ENCODE data around the gene PHC2.

Gene PHC2

DNA sequence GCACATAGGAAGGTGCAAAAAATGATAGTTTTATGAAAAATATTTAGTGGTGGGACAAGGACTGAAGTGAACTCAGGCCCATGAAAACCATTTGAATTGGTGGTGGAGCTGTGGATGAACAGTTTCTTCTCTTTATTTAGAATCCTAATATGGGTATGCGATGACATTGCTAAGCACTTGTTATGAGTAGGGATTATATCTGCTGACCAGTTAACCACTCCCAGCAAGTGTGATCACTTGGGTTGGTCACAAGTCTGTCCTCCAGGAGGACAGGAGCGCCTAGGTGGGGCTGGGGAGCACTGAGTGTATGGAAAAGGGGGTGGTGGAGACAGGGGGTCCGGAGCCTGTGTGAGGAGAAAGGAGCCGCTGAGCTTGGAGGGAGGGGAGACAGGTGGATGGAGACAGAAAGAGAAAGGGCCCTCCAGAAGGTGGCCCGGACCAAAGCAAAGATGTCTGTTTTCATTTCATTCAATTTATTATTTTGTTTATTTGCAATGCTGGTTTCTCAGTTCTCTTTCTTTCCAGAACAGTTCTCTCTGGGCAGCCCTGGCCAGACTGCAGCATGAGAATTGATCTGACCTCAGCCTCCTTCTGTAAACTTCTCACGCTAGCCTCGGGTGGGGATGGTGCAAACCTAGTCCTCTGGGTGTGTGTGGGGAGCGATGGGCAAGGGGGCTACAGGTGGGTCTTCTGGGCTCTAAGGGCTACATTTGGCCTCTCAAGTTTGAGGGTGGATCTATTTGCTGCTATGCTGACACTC is 31.7 kb upstream of the PHC2 start:
- H3K79me2 ChIP-seq (ENCODE audit: insufficient read depth, low read length): no peaks in the 10 kb centered on the region
- H3K36me3 ChIP-seq (ENCODE audit: insufficient read depth, low read length): no peaks in the 10 kb centered on the region
- no peaks in the 10 kb centered on the region for H4K20me1 ChIP-seq (ENCODE audit: insufficient read depth, low read length, poor library complexity, severe bottlenecking)
- no peak for TF ChIP-seq EZH2phosphoT487 (IDR thresholded peaks at IDR 0.05; ENCODE audit: borderline replicate concordance)
- TF ChIP-seq, protein P1, sequence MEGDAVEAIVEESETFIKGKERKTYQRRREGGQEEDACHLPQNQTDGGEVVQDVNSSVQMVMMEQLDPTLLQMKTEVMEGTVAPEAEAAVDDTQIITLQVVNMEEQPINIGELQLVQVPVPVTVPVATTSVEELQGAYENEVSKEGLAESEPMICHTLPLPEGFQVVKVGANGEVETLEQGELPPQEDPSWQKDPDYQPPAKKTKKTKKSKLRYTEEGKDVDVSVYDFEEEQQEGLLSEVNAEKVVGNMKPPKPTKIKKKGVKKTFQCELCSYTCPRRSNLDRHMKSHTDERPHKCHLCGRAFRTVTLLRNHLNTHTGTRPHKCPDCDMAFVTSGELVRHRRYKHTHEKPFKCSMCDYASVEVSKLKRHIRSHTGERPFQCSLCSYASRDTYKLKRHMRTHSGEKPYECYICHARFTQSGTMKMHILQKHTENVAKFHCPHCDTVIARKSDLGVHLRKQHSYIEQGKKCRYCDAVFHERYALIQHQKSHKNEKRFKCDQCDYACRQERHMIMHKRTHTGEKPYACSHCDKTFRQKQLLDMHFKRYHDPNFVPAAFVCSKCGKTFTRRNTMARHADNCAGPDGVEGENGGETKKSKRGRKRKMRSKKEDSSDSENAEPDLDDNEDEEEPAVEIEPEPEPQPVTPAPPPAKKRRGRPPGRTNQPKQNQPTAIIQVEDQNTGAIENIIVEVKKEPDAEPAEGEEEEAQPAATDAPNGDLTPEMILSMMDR (conservative IDR thresholded peaks at IDR 0.05; ENCODE audit: low read length): no peak
- no peak overlapping the region for H3K9ac ChIP-seq (ENCODE audit: low read depth, low read length, poor library complexity, severe bottlenecking)
- no peak overlapping the region for H3K4me2 ChIP-seq (ENCODE audit: low read depth, low read length, poor library complexity, severe bottlenecking)
- no peaks in the 10 kb centered on the region for H3F3A ChIP-seq (ENCODE audit: low read depth)
- no peaks in the 10 kb centered on the region for H3K4me1 ChIP-seq (ENCODE audit: insufficient read depth, low read length, poor library complexity, severe bottlenecking)
- no peaks in the 10 kb centered on the region for H3K9me2 ChIP-seq (replicated peaks; ENCODE audit: low read depth, low read length)
- H3K9me3 ChIP-seq (ENCODE audit: insufficient read depth, low read depth, low read length): no peaks in the 10 kb centered on the region
- H3K27me3 ChIP-seq (ENCODE audit: insufficient read depth, low read length, poor library complexity, severe bottlenecking): no peaks in the 10 kb centered on the region
- no peak overlapping the region for H3K4me3 ChIP-seq (ENCODE audit: low read length, poor library complexity, severe bottlenecking)
- no peak overlapping the region for H2AFZ ChIP-seq (ENCODE audit: low read length)

DNA sequence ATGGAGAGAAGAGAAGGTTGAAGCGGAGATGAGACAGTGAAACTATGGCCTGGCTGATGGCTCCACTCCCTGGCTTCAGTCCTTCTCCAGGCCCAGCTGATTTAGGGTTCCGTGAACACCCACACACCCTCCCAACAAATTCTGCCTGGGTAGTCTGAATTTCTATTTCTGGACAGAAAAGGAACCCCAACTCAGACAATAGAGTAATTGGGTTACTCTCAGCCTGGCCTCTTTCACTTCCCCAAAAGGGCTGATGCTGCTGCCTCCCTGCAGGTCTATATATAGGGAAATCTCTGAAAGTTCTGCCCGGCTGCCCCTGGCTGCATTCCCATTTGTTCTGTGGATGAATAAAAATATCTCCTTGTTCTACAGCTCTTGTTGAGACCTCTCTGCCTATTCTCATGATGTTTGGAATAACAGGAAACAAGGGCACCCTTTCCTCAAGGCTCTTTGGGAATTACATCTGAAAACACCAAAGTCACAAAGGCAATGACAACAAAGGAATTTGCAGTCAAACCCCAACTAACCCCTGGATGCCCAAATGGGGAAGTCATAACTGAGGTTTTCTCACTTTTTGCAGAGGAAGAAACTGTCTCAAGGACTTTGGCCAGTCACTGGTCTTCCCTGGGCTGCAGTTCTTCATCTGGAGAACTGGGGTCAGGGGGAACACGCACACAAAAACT is 30.2 kb upstream of the PHC2 start:
- H4K20me1 ChIP-seq (ENCODE audit: insufficient read depth, low read length, poor library complexity, severe bottlenecking): no peaks in the 10 kb centered on the region
- H3K4me1 ChIP-seq (ENCODE audit: insufficient read depth, low read length, poor library complexity, severe bottlenecking): no peaks in the 10 kb centered on the region
- H3K36me3 ChIP-seq (ENCODE audit: insufficient read depth, low read length): no peaks in the 10 kb centered on the region
- H3K4me3 ChIP-seq (ENCODE audit: low read length, poor library complexity, severe bottlenecking): no peak overlapping the region
- TF ChIP-seq EZH2phosphoT487 (IDR thresholded peaks at IDR 0.05; ENCODE audit: borderline replicate concordance): no peak
- TF ChIP-seq, protein P1 (conservative IDR thresholded peaks at IDR 0.05; ENCODE audit: low read length): no peak
- H3K9ac ChIP-seq (ENCODE audit: low read depth, low read length, poor library complexity, severe bottlenecking): no peak overlapping the region
- no peaks in the 10 kb centered on the region for H3K79me2 ChIP-seq (ENCODE audit: insufficient read depth, low read length)
- no peaks in the 10 kb centered on the region for H3F3A ChIP-seq (ENCODE audit: low read depth)
- H3K4me2 ChIP-seq (ENCODE audit: low read depth, low read length, poor library complexity, severe bottlenecking): no peak overlapping the region
- no peak overlapping the region for H2AFZ ChIP-seq (ENCODE audit: low read length)
- H3K9me2 ChIP-seq (replicated peaks; ENCODE audit: low read depth, low read length): no peaks in the 10 kb centered on the region
- H3K27me3 ChIP-seq (ENCODE audit: insufficient read depth, low read length, poor library complexity, severe bottlenecking): no peaks in the 10 kb centered on the region
- H3K9me3 ChIP-seq (ENCODE audit: insufficient read depth, low read depth, low read length): no peaks in the 10 kb centered on the region

GRCh38 chr1:33460144-33460543 is 29.2 kb upstream of the PHC2 start:
- no peak for TF ChIP-seq EZH2phosphoT487 (IDR thresholded peaks at IDR 0.05; ENCODE audit: borderline replicate concordance)
- TF ChIP-seq, protein P1 (conservative IDR thresholded peaks at IDR 0.05; ENCODE audit: low read length): no peak
- Histone ChIP-seq H4K20me1 (ENCODE audit: insufficient read depth, low read length, poor library complexity, severe bottlenecking) (no peaks in the 10 kb centered on the region), H3K27me3 (ENCODE audit: insufficient read depth, low read length, poor library complexity, severe bottlenecking) (no peaks in the 10 kb centered on the region), H3K9me2 (replicated peaks; ENCODE audit: low read depth, low read length) (no peaks in the 10 kb centered on the region), H3K4me2 (ENCODE audit: low read depth, low read length, poor library complexity, severe bottlenecking) (no peak overlapping the region), H3K79me2 (ENCODE audit: insufficient read depth, low read length) (no peaks in the 10 kb centered on the region), H3K9me3 (ENCODE audit: insufficient read depth, low read depth, low read length) (no peaks in the 10 kb centered on the region), H3K4me1 (ENCODE audit: insufficient read depth, low read length, poor library complexity, severe bottlenecking) (peaks cover 3% of the 10 kb centered on the region), H3K4me3 (ENCODE audit: low read length, poor library complexity, severe bottlenecking) (no peak overlapping the region), H3K36me3 (ENCODE audit: insufficient read depth, low read length) (no peaks in the 10 kb centered on the region), H2AFZ (ENCODE audit: low read length) (no peak overlapping the region), H3K9ac (ENCODE audit: low read depth, low read length, poor library complexity, severe bottlenecking) (no peak overlapping the region), H3F3A (ENCODE audit: low read depth) (no peaks in the 10 kb centered on the region)
